ENCODE data around the gene MON1B.

The MON1B gene

DNA sequence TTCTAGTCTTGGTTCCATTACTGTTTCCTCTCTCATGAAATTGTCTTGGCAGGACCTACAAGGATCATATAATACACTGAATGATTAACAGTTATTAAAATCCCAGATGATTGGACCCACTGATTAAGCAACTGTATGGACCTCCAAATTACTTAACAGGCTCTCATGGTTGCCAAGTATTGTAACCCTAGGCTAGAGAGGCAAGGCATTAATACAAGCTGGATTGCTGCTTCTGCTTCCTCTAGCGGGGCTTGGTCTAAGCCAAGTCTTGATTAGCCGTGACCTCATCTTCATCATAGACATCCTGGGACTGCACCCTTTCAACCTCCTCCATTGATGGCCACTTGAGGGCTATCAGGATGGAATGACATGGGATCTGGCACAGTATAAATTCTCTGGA lies 55.2 kb downstream of the MON1B start:
- no peak for DNase-seq (ENCODE audit: low spot score)

DNA sequence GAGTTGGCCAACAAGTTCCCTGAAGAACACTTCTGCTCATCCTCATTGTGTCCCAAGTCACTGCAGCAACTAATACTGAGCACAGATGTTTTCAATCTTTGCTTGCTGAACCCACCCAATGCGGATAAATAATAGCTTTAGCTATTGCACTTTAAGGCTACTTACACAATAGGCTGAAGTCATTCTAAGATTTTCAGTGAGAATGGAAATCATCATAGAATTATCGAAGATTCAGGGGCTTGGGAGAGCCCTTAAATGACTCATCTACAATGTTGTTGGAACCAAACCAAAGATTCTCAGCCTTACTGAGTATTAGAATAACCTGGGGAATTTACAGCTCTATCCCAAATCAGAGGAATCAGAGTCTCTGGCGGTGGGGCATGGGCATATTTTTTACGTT lies 59.4 kb downstream of the MON1B start:
- no peak for DNase-seq (ENCODE audit: low spot score)

Data from LoVo (cell line).